ENCODE measurements around the gene ATP8B1.

DNA sequence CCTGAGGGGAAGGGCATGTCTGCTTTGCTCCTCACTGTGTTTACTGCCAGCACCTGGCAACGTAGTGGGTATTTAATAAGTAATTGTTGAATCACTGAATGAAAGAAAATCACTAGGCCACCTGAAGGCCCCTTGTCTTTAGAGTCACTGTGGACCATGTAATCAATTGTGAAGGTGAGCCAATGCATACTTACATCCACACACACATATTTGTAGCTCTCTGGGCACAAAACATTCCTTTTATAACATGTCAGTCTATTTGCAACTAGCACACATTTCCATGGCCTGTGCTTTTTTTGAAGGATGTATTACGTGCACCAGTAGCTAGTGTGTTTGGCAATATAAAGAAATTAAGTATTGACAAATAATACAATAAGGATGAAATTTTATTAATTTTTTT lies 11.2 kb downstream of the ATP8B1 start:
- TF ChIP-seq, protein P1, sequence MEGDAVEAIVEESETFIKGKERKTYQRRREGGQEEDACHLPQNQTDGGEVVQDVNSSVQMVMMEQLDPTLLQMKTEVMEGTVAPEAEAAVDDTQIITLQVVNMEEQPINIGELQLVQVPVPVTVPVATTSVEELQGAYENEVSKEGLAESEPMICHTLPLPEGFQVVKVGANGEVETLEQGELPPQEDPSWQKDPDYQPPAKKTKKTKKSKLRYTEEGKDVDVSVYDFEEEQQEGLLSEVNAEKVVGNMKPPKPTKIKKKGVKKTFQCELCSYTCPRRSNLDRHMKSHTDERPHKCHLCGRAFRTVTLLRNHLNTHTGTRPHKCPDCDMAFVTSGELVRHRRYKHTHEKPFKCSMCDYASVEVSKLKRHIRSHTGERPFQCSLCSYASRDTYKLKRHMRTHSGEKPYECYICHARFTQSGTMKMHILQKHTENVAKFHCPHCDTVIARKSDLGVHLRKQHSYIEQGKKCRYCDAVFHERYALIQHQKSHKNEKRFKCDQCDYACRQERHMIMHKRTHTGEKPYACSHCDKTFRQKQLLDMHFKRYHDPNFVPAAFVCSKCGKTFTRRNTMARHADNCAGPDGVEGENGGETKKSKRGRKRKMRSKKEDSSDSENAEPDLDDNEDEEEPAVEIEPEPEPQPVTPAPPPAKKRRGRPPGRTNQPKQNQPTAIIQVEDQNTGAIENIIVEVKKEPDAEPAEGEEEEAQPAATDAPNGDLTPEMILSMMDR (IDR thresholded peaks at IDR 0.05): no peak
- no peak for TF ChIP-seq POLR2A (IDR thresholded peaks at IDR 0.05)

Measured in stomach (tissue), 4 donors.